Measurements from ENCODE around the gene NAXD.
"Not testable (repeated sequence)": the region's sequence is repeated elsewhere in the genome, so short reads cannot be mapped to it uniquely, and the experiment has no call there.

Gene NAXD

GRCh38 chr13:110669036-110669435 lies 53.7 kb downstream of the NAXD start:
- no peak for DNase-seq

DNA sequence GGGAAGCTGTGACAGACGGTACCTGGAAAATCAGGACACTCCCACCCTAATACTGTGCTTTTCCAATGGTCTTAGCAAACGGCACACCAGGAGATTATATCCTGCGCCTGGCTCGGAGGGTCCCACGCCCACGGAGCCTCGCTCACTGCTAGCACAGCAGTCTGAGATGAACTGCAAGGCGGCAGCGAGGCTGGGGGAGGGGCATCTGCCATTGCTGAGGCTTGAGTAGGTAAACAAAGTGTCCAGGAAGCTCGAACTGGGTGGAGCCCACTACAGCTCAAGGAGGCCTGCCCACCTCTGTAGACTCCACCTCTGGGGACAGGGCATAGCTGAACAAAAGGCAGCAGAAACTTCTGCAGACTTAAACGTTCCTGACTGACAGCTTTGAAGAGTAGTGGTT lies 54.5 kb downstream of the NAXD start:
- DNase-seq, result not testable (repeated sequence)

GRCh38 chr13:110676595-110677587 lies 61.5 kb downstream of the NAXD start:
- no peak for DNase-seq

- no peak for DNase-seq
Measured at GRCh38 chr13:110677731-110678545, 62.6 kb downstream of the NAXD start.

DNA sequence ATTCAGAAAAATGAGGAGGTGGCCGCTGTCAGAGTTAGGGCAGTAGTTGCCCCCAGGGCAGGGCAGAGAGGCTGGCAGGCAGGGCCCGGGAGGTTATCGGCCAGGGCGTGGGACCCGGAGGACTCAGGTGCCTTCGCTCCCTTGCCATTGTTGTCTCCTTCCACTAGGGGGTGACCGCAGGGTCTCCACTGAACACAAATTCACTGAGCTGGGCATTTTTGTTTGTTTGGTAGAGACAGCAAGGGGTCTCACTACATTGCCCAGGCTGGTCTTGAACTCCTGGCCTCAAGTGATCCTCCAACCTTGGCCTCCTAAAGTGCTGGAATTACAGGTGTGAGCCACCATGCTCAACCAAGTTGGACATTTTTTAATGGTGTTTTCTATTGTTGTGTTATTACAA lies 65.5 kb downstream of the NAXD start:
- no peak for DNase-seq

- DNase-seq, result no peak
Measured at GRCh38 chr13:110681868-110682550, 66.7 kb downstream of the NAXD start.

DNA sequence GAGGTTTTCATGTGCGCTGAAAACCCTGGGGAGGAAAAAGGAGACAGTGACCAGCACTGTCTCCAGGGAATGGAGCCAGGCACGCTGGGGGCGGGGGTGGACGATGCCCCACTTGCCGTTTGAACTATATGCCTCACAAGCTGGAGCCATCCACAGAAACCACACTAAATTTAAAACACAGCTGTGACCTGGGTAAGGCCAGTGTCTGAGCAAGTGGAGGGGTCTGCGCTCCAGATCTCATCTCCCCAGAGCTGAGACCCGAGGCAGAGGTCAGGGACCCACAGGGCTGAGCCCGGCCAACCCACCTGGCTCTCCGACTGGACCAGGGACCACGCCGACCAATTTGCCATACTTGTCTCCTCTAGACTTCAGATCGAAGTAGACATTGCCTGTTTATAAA lies 67.4 kb downstream of the NAXD start:
- DNase-seq, result no peak

GRCh38 chr13:110683203-110683883 lies 68.0 kb downstream of the NAXD start:
- no peak for DNase-seq

- DNase-seq, result no peak
Measured at GRCh38 chr13:110683921-110684320, 68.6 kb downstream of the NAXD start.

DNA sequence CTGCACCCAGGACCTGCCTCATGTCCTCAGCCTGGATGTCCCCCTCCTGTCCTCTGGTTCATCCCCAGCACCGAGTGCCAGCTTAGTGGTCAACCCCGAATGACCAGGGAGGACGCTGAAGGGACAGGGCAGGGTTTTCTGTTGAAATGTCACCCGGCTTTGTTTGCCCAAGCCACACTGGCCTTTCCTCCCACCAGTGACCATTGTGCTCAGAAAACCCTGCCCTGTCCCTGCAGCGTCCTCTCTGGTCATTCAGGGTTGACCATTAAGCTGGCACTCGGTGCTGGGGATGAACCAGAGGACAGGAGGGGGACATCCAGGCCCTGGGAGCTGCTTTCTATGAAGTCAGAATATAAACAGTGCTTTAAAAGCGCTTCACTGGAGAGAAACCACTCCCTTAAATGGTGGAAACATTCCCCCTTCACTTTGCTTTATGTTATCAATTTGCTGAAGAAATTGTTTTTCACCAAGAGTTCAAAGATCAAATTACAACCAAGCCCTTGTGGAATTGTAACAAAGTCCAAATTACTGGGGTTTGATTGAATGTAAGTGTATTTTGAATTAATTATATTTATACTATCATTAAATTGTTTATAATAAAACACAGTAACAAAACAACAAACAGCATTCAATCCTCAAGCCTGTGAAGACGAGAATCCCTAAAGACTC lies 69.2 kb downstream of the NAXD start:
- DNase-seq, result no peak

- DNase-seq, result no peak
Measured at GRCh38 chr13:110685305-110686020, 70.1 kb downstream of the NAXD start.

- DNase-seq, result no peak
Measured at GRCh38 chr13:110687736-110688135, 72.4 kb downstream of the NAXD start.

DNA sequence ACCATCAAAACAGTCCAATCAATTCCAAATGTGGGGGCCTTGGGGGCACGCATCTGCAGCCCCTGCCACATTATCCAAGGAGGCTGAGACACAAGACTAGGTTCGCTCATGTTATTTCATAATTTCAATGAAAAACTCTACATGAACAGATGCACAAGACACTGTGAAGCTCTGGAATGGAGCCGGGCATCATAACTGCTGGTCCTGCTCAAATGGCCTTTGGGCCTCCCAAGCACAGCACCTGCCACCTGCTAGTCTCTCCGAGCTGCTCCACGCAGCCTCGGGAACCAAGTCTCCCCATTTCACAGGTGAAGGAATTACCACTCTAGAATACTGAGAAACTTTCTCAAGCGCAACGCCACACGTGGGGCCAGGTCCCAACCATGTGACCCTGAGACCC lies 73.7 kb downstream of the NAXD start:
- no peak for DNase-seq

Data from GOT3 (cell line).